GM12875 (cell line): ENCODE measurements around the gene ELOVL7.

Experiments used
- H3K4me3 ChIP-seq: one replicate; pipeline ENCODE4 v1.5.1; 2011; ENCODE audit warnings: low read depth, low read length, control low read depth
- CTCF ChIP-seq: IDR thresholded peaks from 2 replicates; pipeline ENCODE4 v1.5.1; 2011; ENCODE audit warnings: low read depth, mild to moderate bottlenecking, control low read depth, inconsistent platforms, low read length, moderate library complexity, borderline replicate concordance; ENCODE audit not compliant: insufficient read depth

The ELOVL7 gene

GRCh38 chr5:60710362-60710761, 133.7 kb downstream of the ELOVL7 start:
- no peak overlapping the region for H3K4me3 ChIP-seq
- no peak for TF ChIP-seq CTCF

- no peak for TF ChIP-seq CTCF
- H3K4me3 ChIP-seq: no peak overlapping the region
Measured at GRCh38 chr5:60705144-60705543, 138.9 kb downstream of the ELOVL7 start.

GRCh38 chr5:60703944-60704343, 140.1 kb downstream of the ELOVL7 start:
- no peak for TF ChIP-seq CTCF
- no peak overlapping the region for H3K4me3 ChIP-seq
